ENCODE results near the gene NEURL1B.

NEURL1B gene

GRCh38 chr5:172594867-172595466 is 46.1 kb upstream of the NEURL1B start:
- no peak for DNase-seq (ENCODE audit: low read depth)
- H3K4me3 ChIP-seq (ENCODE audit: low read length): no peak overlapping the region
- TF ChIP-seq CTCF (conservative IDR thresholded peaks at IDR 0.05; ENCODE audit: low read depth, low read length): no peak

- no peak for TF ChIP-seq CTCF (conservative IDR thresholded peaks at IDR 0.05; ENCODE audit: low read depth, low read length)
- no peak for DNase-seq (ENCODE audit: low read depth)
- H3K4me3 ChIP-seq (ENCODE audit: low read length): no peak overlapping the region
Observed at GRCh38 chr5:172595596-172596455, 45.2 kb upstream of the NEURL1B start.

GRCh38 chr5:172596638-172597231 is 44.3 kb upstream of the NEURL1B start:
- no peak overlapping the region for H3K4me3 ChIP-seq (ENCODE audit: low read length)
- DNase-seq (ENCODE audit: low read depth): no peak
- TF ChIP-seq CTCF (conservative IDR thresholded peaks at IDR 0.05; ENCODE audit: low read depth, low read length): no peak

GRCh38 chr5:172597755-172598155 is 43.3 kb upstream of the NEURL1B start:
- TF ChIP-seq CTCF (conservative IDR thresholded peaks at IDR 0.05; ENCODE audit: low read depth, low read length): no peak
- DNase-seq (ENCODE audit: low read depth): no peak

GRCh38 chr5:172598251-172599203 is 42.5 kb upstream of the NEURL1B start:
- no peak overlapping the region for H3K4me3 ChIP-seq (ENCODE audit: low read length)
- no peak for DNase-seq (ENCODE audit: low read depth)
- TF ChIP-seq CTCF (conservative IDR thresholded peaks at IDR 0.05; ENCODE audit: low read depth, low read length): no peak

More at GRCh38 chr5:172597755-172598155, 43.3 kb upstream of the NEURL1B start:
- H3K4me3 ChIP-seq (ENCODE audit: low read length): no peak overlapping the region

GRCh38 chr5:172599204-172599567 is 41.9 kb upstream of the NEURL1B start:
- no peak for TF ChIP-seq CTCF (conservative IDR thresholded peaks at IDR 0.05; ENCODE audit: low read depth, low read length)
- H3K4me3 ChIP-seq (ENCODE audit: low read length): no peak overlapping the region
- DNase-seq (ENCODE audit: low read depth): no peak
